ENCODE measurements around the gene ABHD3.
"Not testable (repeated sequence)": the region's sequence is repeated elsewhere in the genome, so short reads cannot be mapped to it uniquely, and the experiment has no call there.

The ABHD3 gene

DNA sequence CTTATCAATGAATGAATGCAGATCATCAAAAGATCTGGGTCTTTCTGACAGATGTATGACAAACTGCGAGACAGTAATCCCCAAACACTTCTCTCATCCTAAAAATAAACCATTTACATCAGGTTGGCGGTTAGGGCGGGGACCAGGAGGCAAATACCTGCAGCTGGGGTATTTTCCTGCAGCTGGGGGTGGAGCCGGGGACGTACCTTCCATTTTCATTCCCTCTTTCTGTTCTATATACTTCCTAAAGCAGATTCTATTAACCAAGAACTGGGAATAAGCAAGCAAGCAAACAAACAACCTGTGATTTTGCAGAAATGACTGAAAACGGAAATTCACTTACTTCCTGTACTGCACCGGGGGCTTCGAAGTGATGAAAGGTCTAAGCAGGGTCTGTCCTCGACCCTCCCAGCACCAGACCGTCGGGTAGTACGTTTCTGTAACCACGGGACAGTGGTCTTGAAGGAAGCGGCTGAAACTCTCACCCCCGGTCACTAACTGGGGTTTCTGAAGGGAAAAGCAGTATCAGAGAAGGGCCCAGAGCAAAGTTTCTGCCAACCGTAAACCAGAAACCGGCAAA lies 1.2 kb downstream of the ABHD3 start:
- DNase-seq = no peak

DNA sequence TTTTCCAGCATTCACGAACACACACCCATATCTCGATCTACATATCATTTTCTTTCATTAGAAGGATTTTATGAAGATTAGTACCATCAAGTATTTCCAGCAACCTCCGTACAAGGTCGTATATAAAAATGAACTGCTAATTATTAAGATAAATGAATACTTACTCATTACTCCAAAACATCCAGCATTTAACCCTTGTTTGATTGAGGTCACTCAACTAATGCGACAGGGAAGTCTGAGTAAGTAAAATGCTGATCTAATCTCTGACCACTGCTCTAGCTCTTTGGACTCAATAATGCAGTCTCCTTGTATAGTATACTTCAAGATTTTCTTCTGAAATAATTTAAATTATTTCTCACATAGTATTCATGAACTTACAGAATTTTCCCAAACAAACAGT lies 2.0 kb downstream of the ABHD3 start:
- DNase-seq = no peak

DNA sequence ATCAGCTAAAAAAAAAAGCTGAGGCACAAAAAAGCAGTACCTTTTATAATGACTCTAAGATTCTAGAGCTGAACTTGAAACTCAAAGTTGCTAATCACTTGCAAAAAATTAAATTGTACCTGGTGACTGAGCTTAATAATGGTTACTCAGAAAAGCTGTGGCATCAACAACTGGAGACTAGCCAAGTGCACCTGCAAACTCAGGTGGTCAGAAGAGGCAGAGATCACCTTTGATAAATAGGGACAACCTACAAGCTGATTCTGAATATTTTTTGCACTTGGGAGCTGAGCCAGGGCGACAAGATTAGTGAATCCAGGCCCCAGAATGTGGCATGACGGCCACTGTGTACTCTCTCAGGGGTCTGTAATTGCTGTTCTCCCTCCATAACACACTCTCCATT lies 3.0 kb downstream of the ABHD3 start:
- DNase-seq = no peak

DNA sequence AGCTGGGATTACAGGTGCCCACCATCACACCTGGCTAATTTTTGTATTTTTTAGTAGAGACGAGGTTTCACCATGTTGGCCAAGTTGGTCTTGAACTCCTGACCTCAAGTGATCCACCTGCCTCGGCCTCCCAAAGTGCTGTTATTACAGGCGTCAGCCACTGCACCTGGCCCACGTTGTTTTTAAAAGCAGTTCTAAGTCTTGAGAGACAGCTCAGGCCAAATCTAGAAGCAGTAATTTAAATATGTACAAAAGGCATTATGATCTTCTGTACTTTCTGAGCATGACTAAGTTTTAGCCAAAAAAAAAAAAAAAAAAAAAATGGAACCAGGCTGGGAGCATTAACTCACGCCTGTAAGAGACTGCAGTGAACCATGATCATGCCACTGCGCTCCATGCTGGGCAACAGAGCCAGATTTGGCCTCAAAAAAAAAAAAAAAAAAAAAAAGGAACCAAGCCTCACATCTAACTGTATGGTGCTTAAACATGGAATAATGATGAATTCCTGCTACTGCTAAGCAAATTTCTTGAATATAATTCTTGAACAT lies 4.0 kb downstream of the ABHD3 start:
- DNase-seq = no peak

DNA sequence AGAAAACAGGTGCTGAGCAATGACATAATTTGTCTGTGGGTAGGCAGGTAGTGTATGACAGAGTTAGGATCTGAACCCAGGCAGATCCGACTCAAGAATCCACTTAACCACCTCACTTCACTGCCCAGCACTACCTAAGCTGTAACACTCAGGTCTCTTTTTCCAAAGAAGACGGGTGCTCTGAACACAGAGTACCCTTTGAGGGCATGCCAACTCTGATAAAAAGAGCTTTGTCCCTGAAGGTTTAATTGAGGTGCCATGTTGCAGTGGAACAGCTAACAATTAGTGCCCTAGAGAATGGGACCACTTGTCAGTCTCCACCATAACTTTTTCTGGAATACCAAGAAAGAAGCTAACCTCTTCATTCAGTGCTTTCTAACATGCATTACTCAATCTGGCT lies 11.3 kb downstream of the ABHD3 start:
- DNase-seq = peak; percentile 8

DNA sequence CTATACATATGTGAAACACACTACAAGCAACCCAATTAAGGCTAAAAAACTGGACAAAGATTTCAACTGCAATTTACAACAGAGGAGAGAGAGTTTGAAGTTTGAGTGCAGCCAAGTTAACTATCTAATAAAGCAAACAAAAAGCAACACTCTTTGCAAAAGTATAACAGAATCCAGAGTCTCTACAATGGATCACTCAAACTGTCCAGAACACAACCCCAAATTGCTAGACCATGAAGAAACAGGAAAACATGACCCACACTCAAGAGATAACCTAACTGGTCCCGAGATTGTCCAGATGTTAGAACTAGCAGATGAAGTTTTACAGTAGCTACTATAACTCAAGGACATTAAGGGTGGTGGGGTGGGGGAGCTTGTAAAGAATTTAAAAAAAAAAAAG lies 14.8 kb downstream of the ABHD3 start:
- no peak for DNase-seq

DNA sequence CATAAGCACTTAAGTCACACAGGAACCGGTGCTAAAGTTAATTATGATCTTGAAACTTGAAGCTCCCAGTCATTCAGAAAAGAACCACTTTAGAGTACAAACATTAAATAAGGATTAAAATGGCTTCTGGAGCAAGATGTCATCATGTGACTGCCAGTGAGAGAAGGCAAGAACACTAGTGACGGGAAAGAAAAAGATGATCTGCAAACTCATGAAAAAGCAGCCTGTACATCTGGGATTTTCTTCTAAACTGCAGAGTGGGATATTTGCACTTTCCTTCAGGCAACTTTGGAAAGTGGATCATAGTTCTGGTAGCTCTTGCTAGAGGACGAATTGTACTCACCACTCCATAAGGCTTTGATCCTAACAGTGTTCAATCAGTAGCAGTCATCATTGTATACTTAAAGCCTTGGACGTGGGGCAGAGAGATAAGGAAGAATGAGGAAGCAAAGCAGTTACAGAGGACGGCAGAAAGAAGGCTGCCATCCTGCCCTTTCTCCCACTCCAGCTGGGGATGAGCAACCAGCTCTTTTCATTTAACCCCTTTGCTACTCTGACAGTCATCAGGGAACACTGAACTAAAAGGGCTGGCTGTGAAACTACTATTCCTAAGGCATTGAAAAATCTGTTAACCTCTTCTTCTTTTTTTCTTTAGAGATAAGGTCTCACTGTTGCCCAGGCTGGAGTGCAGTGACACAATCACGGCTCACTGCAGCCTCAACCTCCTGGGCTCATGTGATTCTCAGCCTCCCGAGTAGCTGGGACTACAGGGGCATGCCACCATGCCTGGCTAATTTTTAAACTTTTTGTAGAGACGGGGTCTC lies 18.1 kb downstream of the ABHD3 start:
- DNase-seq = no peak

DNA sequence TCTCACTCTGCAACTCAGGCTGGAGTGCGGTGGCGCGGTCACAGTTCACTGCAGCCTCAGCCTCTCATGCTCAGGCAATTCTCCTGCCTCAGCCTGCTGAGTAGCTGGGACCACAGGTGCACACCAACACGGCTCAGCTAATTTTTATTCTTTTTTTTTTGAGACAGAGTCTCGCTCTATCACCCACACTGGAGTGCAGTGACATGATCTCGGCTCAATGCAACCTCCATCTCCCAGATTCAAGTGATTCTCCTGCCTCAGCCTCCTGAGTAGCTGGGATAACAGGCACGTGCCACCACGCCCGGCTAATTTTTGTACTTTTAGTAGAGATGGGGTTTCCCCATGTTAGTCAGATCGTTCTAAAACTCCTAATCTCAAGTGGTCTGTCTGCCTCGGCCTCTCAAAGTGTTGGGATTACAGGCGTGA lies 19.0 kb downstream of the ABHD3 start:
- not testable (repeated sequence) for DNase-seq

DNA sequence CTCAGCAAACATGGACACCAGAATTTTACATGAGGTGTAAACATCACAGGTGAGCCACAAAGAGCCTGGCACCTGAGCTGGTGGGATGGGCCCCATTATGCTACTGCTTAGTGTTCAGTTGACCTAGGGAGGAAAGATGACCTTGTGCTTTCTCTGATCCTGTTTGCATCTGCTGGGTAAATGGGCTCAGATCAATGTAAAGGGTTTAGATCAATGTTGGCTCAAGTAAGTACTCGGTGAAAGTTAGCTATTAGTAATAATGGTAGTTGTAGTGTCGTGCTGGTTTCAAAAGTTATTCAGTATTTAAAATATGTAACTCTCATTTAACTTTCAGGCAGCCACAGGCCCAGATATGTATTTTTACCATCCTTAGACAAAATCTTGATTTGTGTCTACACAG lies 19.8 kb downstream of the ABHD3 start:
- no peak for DNase-seq

DNA sequence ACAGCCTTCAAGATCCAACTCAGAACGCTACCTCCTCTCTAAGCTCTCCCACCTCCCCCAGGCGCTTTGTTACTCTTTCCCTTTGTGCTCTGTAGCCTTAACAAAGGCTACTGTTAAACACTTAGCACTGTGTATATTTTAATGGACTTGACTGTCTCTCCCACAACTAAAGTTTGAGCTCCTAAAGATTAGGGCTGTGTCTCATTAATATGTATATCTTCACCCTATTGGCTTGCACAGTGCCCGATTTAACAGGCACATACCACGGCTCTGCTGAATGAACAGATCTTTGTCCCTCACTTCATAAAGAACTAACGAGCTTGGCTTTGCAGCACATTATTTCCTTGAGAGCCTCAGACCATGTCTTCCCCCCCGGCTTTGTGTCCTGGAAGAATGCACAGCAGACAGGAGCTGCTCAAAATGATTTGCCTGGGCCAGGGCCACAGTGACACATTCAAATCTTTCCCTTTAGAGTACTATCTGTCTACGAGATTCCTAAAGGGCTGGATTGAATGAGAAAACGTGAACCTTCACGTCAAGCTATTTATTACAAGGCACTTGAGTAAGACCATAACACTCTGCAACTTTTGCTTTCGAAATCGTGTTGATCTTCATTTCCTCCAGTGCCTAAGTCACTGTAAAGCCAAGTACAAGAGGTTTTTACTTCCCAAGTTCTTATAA lies 22.1 kb downstream of the ABHD3 start:
- no peak for DNase-seq

DNA sequence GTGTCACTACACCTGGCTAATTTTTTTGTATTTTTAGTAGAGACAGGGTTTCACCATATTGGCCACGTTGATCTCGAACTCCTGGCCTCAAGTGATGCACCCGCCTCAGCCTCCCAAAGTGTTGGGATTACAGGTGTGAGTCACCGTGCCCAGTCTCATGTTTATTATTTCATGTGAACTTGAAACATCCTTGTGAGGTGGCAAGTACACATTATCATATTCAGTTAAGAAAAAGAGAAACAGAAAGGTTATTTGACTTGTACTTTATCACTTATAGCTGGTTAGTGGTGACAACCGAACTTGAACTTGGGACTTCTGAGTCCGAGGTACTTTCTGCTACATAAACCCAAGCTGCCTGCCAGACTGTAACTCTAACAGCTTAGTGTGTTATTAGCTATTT lies 24.4 kb downstream of the ABHD3 start:
- no peak for DNase-seq

DNA sequence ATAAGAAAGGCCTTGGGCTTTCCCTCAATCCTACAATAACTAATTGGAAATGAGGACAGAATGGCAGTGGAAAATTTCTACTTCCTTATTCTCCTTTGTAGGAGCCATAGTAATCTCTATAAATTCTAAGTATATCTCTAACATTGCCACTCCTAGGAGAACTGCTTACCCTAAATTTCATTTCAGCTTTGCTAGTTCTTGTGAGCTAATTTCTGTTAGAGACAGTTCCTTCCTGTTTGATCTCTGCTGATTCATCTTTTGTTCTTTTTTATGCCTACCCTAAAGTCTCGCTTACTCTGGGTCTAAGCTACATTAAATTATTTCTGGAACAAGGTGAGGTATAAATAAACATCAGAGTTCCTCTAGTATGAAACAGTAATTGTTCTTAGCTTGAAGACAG lies 25.7 kb downstream of the ABHD3 start:
- DNase-seq = no peak

DNA sequence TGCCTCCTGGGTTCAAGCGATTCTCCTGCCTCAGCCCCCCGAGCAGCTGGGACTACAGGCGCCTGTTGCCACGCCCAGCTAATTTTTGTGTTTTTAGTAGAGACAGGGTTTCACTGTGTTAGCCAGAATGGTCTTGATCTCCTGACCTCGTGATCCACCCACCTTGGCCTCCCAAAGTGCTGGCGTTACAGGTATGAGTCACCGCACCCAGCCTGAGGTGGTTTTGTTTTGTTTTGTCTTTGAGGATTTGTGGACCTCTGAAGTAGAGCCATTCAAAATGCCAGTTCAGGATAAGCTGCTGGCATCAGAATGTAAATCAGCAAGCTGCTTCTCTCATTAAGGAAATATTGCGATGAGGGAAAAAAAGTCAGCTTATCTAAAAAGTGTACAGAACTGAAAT lies 29.2 kb downstream of the ABHD3 start:
- not testable (repeated sequence) for DNase-seq

DNA sequence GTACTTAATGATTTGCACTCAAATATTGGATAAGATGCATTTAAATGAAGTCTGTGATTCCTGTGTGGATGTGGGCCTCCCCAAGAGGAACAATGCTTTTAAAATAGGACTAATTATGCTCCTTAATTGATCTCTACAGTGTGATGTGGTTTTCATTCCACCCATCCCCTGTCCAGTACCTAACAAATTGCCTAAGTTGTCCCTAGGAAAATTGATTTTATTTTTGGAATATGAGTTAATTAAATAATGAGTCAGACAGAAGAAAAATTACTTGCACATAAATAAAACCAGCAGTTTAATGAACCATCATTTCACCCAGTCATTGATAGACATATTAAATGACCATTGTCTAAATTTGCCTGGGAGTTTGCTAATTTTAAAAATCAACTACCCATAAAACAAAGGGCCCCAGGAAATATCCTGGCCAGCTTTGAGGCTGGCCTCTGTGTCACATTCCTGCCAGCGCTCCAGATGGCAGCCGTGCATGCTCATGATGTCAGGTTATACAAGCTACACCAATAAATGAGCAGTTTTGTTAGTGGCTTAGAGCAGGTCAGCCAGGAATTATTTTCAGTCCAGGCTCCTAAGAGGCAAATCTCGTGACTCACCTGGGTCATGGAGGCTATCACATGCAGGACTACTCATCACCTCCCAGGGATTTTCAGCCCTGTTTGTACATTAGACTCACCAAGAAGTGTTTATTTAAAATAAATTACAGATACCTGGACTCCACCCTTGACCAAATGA lies 31.9 kb downstream of the ABHD3 start:
- DNase-seq = no peak

DNA sequence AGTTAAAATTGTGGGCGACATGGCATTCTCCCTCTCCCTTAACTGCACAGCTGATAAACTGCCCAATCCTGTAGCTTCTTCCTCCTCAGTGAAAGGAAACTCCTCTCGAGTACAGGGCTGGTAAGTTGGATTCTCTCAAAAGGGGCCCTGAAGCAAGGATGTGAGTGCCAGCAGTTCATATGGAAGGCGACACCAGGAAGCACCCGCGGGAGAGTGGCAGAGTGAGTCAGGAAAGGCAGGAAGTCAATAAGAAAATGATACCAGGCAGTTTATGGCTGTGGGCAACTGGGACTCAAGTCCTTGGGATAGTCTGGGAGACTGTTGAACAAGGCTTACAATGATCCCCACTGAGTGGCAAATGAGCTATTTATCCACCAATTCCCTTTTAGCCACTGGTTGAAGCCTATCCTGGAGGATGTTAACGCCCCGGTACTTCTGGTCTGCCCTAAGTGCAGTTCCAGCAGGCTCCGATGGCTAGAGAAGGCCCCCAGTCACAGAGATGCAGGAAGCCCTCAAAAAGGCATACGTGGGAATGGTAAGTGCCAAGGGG lies 34.8 kb downstream of the ABHD3 start:
- no peak for DNase-seq

DNA sequence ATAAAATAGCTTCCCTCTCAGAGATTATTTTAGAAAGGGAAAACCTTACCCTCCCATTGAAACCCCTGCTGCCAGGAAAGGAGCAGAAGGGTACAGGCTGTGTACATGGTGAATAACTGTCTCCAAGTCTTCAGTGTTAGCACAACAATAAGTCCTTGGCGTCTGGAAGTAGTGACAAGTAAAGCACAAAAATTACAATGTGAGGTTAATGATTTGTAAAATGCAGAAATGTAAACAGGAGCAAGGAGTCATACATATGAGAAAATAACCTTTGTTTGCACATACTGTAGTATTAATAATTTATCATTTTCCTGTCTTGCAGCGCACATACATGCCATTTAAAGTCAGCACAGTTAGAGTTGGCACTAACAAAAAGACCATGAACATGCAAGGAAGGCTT lies 40.5 kb downstream of the ABHD3 start:
- no peak for DNase-seq

DNA sequence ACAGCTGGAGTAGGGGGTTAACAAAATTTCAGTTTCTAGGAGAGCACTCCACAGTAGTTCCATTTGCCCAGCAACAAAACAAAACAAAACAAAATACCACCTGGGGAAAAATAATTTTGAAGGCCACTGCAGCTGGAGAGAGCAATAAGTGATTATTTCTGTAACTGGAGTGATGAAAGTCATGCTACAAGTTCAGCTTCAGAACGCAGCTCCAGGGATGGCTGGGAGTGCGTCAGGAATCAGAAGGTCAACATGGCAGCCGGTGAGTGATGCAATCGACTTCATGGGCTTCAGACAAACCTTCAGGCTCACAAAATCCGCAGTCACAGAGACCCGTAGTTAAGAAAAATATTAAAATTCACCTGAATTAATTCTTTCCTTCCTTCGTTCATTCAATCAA lies 41.0 kb downstream of the ABHD3 start:
- no peak for DNase-seq

DNA sequence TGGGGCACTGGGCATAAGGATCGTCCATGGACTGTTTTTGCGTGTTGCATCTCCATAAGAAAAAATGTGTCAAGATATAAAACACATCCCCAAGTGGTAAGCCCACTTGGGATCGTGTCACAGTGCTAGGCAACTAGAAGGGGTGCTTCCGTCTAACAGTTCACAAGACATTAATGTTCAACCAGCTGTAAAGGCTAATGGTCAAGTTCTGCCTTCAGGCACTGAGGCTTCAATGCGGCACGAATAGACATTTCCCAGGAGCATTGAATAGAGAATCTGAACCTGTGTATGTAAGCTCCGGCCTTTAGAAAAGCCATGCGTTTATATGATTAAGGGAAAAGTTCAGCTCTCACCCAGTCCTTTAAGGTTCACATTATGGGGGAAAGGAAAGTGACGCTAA lies 42.0 kb downstream of the ABHD3 start:
- no peak for DNase-seq

DNA sequence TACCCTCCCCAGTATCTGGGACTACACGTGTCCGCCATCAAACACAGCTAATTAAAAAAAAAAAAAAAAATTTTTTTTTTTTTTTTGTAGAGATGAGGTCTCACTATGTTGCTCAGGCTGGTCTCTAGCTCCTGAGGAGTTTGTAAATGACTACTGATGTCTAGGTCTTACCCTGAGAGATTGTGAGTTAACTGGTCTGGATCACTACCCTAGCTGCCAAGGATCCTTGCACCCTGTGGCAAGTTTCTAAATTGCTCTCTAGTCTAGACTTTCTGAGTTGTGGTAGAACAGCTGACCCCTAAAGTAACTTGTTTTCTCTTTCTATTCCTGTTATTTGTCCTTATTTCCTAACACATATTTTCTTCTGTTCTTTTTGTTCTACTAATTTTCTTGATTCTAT lies 44.5 kb downstream of the ABHD3 start:
- no peak for DNase-seq

DNA sequence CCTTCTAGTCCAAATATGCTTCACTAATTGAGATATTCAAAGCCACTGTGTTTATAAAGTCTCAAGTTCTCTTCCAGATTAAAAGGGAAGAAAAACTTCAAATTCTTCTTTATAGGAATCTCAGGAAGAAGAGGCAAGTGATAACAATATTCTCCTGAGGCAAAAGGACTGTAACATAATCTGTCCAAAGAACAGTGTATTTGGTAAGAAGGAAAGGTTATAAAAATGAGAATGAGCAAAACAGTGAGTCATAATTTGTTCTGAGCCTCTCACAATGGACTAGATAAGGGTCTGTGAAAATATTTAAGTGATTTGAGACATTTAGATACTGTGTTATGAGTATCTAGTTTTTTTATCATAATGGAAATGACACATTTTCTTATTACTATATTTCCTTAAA lies 48.2 kb downstream of the ABHD3 start:
- no peak for DNase-seq

DNA sequence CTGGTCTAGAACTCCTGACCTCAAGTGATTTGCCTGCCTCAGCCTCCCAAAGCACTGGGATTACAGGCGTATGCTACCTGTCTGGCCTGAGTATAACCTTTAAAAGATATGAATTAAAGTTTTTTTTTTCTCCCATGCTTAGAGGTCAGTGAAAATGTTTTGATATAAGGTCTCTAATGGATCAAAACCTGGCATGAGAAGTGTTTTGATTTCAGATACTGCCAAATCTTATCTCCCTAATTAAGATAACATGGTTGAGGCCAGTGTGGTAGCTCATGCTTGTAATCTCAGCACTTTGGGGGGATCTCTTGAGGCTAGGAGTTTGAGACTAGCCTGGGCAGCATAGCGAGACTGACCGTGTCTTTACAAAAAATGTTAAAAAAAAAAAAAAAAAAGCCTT lies 51.2 kb downstream of the ABHD3 start:
- no peak for DNase-seq

DNA sequence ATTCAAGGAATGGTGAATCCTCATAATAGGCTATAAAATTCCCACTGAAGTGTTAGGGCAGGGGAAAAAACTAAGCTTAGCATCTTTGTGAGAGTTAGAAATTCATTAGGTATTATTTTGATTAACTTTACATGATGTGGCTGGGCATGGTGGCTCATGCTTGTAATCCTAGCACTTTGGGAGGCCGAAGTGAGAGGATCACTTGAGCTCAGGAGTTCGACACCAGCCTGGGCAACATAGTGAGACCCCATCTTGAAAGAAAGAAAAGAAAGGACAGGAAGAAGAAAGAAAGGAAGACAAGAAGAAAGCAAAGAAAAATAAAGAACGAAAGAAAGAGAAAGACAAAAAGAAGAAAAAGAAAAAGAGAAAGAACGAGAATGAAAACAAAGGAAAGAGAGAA lies 52.5 kb downstream of the ABHD3 start:
- no peak for DNase-seq

DNA sequence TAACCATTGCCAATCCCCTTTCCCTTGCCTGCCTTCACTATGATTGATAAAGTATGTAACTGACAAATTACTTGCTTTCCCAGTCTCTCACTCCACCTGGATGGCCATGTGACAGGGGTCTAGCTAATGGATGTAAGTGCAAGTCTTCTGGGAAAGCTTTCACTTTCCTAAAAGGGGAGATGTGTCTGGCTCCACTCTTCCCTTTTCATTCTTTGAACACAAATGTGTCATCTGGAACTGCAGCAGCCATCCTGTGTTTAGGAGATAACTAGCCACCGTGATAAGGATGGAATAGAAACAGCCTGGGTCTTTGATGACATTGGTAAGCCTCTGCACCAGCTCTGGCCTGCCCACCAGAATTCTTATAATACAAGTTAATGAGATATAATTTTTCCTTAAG lies 54.3 kb downstream of the ABHD3 start:
- no peak for DNase-seq

Data from NCI-H2029 (cell line).